ENCODE measurements around the gene FUT3. TPM values are rescaled to one million over a fixed set of nuclear protein-coding genes. Genes with fewer than 3 reads are reported as not detected.

Gene FUT3
- total and polyA plus RNA-seq, 8 donors = 1.1 to 119 (median 7.8) TPM

DNA sequence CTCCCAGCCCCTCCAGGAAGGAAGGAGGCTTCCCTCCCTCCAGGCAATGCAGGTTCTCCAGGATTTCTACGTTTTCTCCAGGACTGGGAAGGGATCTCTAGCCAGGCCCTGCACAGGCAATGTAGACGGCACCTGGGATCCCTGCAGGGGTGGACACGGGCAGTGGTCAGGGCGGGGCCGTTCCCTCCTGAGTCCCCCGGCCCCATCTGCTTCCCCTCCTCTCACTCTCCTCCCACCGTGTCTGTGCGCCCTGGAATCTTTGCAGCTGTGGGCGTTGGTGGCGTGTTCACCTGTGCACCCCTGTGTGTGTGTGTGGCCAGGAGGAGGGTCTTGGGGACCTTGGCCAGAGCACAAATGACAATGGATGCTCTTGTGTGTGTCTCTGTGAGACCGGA, 36.4 kb downstream of the FUT3 start:
- Histone ChIP-seq H3K27ac (no peak overlapping the region), H3K4me1 (peaks cover 0 to 8% (median 0%) of the 10 kb centered on the region in 4 donors), H3K4me3 (no peak overlapping the region), H3K27me3 (no peaks in the 10 kb centered on the region), H3K36me3 (peaks cover 0 to 6% (median 0%) of the 10 kb centered on the region in 4 donors), H3K9me3 (no peaks in the 10 kb centered on the region)
- no peak for TF ChIP-seq POLR2AphosphoS5 (IDR thresholded peaks at IDR 0.05)
- no peak for TF ChIP-seq POLR2A (IDR thresholded peaks at IDR 0.05)
- no peak for TF ChIP-seq EP300 (IDR thresholded peaks at IDR 0.05)
- TF ChIP-seq, protein P1, sequence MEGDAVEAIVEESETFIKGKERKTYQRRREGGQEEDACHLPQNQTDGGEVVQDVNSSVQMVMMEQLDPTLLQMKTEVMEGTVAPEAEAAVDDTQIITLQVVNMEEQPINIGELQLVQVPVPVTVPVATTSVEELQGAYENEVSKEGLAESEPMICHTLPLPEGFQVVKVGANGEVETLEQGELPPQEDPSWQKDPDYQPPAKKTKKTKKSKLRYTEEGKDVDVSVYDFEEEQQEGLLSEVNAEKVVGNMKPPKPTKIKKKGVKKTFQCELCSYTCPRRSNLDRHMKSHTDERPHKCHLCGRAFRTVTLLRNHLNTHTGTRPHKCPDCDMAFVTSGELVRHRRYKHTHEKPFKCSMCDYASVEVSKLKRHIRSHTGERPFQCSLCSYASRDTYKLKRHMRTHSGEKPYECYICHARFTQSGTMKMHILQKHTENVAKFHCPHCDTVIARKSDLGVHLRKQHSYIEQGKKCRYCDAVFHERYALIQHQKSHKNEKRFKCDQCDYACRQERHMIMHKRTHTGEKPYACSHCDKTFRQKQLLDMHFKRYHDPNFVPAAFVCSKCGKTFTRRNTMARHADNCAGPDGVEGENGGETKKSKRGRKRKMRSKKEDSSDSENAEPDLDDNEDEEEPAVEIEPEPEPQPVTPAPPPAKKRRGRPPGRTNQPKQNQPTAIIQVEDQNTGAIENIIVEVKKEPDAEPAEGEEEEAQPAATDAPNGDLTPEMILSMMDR (IDR thresholded peaks at IDR 0.05) = no peak
- intact Hi-C loops (cut with DNase I; ENCODE audit: low total_unique reads) = no loop called here
- no peak for DNase-seq
- 49 to 67% (median 56%) methylated on average over 11 of the region's 11 CpGs for WGBS, 5 donors

DNA sequence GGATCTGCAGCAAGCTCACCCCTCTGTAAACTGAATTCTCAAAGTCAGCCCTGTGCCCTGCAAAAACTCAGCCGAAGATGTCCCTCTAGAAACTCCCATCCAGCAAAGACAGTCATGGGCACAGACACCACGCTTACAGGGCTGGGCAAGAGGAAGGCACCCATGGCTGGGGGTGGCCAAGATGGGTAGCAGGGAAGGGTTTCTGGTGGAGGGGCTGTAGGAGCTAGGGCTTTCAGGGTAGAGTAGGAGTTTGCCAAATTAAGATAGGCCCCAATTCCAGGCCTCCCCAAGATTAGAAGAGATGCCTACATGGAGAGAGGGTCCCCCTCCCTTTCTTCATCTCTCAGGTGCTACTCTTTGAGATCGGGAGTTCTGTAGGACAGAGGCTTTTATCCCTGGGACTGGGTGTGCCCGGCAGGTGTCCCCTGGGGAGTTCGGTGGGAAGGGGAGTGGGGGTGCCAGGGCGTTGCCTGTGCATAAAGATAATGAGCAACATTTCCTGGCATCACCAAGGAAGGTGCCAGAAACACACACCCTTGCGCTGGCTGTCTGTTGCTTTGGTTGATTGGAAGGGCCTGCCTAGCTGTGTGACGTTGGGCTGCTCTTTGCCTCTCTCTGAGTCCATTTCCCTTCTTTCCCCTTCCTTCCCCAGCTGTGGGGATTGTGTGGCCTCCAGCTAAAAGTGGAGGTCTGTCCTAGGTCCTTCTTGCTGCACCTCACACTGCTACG, 37.0 kb downstream of the FUT3 start:
- DNase-seq = no peak
- WGBS, 5 donors = 58 to 70% (median 65%) methylated on average over 9 of the region's 9 CpGs
- intact Hi-C loops (cut with DNase I; ENCODE audit: low total_unique reads) = no loop called here

DNA sequence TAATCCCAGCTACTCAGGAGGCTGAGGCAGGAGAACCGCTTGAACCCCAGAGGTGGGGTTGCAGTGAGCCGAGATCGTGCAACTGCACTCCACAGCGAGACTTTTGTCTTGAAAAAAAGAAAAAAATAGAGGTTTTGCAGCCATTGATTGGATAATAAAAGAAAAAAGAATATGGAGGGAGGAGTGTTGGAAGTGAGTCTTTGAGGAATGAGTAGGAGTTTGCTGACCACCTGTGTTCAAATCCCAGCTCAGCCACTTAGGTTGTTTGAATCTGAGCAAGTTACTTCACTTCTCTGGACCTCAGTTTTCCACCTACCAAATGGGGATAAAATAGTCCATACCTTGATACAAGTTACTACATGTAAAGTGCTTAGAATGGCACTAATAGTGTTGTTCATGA, 40.1 kb downstream of the FUT3 start:
- peaks cover 0 to 10% (median 0%) of the 10 kb centered on the region in 4 donors for H3K36me3 ChIP-seq
- no peak for DNase-seq
- H3K27ac ChIP-seq = no peak overlapping the region
- WGBS, 5 donors = 89 to 99% (median 96%) methylated on average over 4 of the region's 4 CpGs
- H3K27me3 ChIP-seq = no peaks in the 10 kb centered on the region
- H3K9me3 ChIP-seq = no peaks in the 10 kb centered on the region
- TF ChIP-seq, protein P1 (IDR thresholded peaks at IDR 0.05) = no peak
- TF ChIP-seq EP300 (IDR thresholded peaks at IDR 0.05) (no peak), POLR2A (IDR thresholded peaks at IDR 0.05) (no peak), POLR2AphosphoS5 (IDR thresholded peaks at IDR 0.05) (no peak)
- peaks cover 0 to 7% (median 3%) of the 10 kb centered on the region in 4 donors for H3K4me1 ChIP-seq
- intact Hi-C loops (cut with DNase I; ENCODE audit: low total_unique reads) = no loop called here
- no peak overlapping the region for H3K4me3 ChIP-seq

More for the DNA sequence above, 37.0 kb downstream of the FUT3 start:
- TF ChIP-seq POLR2AphosphoS5 (IDR thresholded peaks at IDR 0.05) = no peak
- no peak for TF ChIP-seq EP300 (IDR thresholded peaks at IDR 0.05)
- TF ChIP-seq, protein P1 (IDR thresholded peaks at IDR 0.05) = no peak
- TF ChIP-seq POLR2A (IDR thresholded peaks at IDR 0.05) = no peak
- Histone ChIP-seq H3K27me3 (no peaks in the 10 kb centered on the region), H3K4me1 (peaks cover 0 to 8% (median 0%) of the 10 kb centered on the region in 4 donors), H3K9me3 (no peaks in the 10 kb centered on the region), H3K36me3 (peaks cover 0 to 6% (median 0%) of the 10 kb centered on the region in 4 donors), H3K4me3 (no peak overlapping the region), H3K27ac (no peak overlapping the region)

DNA sequence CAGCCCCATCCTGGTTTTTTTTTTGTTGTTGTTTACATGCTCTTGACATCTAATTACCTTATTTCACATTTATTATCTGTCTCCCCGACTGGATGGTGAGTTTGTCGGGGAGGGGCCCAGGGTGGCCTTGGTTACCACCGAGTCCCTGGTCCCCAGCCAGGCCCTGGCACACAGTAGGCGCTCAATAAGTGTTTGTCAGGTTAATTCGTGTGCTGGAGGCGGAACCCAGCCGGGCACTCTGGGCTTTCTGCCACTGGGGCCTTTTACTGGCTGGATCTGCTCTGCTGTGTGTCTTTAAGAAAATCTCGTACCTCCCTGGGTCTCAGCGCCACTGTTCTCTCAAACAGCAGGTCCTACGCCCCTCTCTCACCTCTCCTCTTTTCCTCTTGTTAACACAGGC, 41.8 kb downstream of the FUT3 start:
- H3K4me1 ChIP-seq = peaks cover 2 to 17% (median 14%) of the 10 kb centered on the region in 4 donors
- H3K27ac ChIP-seq = no peak overlapping the region
- 72 to 85% (median 81%) methylated on average over 10 of the region's 10 CpGs for WGBS, 5 donors
- peaks cover 0 to 12% (median 1%) of the 10 kb centered on the region in 3 donors for H3K27me3 ChIP-seq
- no peak for DNase-seq
- intact Hi-C loops (cut with DNase I; ENCODE audit: low total_unique reads) = loop anchor here (10.0 kb wide), 1 partner anchor 85 kb away; no protein-coding TSS in a partner anchor
- H3K4me3 ChIP-seq = no peak overlapping the region
- H3K9me3 ChIP-seq = no peaks in the 10 kb centered on the region
- TF ChIP-seq EP300 (IDR thresholded peaks at IDR 0.05) = no peak
- TF ChIP-seq, protein P1 (IDR thresholded peaks at IDR 0.05) = no peak
- TF ChIP-seq POLR2A (IDR thresholded peaks at IDR 0.05) = no peak
- TF ChIP-seq POLR2AphosphoS5 (IDR thresholded peaks at IDR 0.05) = no peak
- H3K36me3 ChIP-seq = peaks cover 0 to 10% (median 0%) of the 10 kb centered on the region in 4 donors

All from stomach (tissue), 9 donors.